ENCODE measurements around the gene SLC19A1. TPM values are rescaled to one million over a fixed set of nuclear protein-coding genes. Genes with fewer than 3 reads are reported as not detected.

The SLC19A1 gene
- total RNA-seq, 6 experiments from 2014 or later: 4.5 to 24.5 (median 15.7) TPM

GRCh38 chr21:45468971-45469272 is 73.3 kb downstream of the SLC19A1 start:
- H3K4me1 ChIP-seq: peaks cover 0 to 88% (median 43%) of the 10 kb centered on the region in 4 donors
- no peak for ATAC-seq
- peaks cover 0 to 17% (median 7%) of the 10 kb centered on the region in 4 donors for H3K36me3 ChIP-seq
- WGBS (ENCODE audit: insufficient coverage, low coverage, low lambda C conversion rate, missing lambda C conversion rate): 18% methylated on average over 5 of the region's 14 CpGs
- intact Hi-C loops (cut with DNase I): no loop called here
- H3K4me3 ChIP-seq: no peak overlapping the region
- no peaks in the 10 kb centered on the region for H3K9me3 ChIP-seq
- DNase-seq: peak in 1 of 3 donors; percentile 53
- TF ChIP-seq POLR2A (IDR thresholded peaks at IDR 0.05) (no peak), CTCF (IDR thresholded peaks at IDR 0.05) (no peak)
- peak overlapping the region in 2 of 3 donors; percentile 77 to 84 for H3K27ac ChIP-seq
- H3K27me3 ChIP-seq: no peaks in the 10 kb centered on the region

GRCh38 chr21:45468051-45468970 is 73.9 kb downstream of the SLC19A1 start:
- H3K27ac ChIP-seq: peak overlapping the region in 2 of 3 donors; percentile 77 to 84
- no peaks in the 10 kb centered on the region for H3K27me3 ChIP-seq
- peaks cover 0 to 13% (median 4%) of the 10 kb centered on the region in 4 donors for H3K36me3 ChIP-seq
- 33% methylated on average over 4 of the region's 45 CpGs for WGBS (ENCODE audit: insufficient coverage, low coverage, low lambda C conversion rate, missing lambda C conversion rate)
- peaks cover 0 to 90% (median 45%) of the 10 kb centered on the region in 4 donors for H3K4me1 ChIP-seq
- intact Hi-C loops (cut with DNase I): no loop called here
- ATAC-seq: no peak
- TF ChIP-seq POLR2A (IDR thresholded peaks at IDR 0.05) (no peak), CTCF (IDR thresholded peaks at IDR 0.05) (no peak)
- H3K4me3 ChIP-seq: no peak overlapping the region
- no peaks in the 10 kb centered on the region for H3K9me3 ChIP-seq
- DNase-seq: peak in 2 of 3 donors; percentile 29 to 61

GRCh38 chr21:45467221-45467779 is 74.9 kb downstream of the SLC19A1 start:
- DNase-seq (peak in 2 of 3 donors; percentile 51 to 59), ATAC-seq (peak in 1 of 4 donors; percentile 12)
- H3K4me3 ChIP-seq: no peak overlapping the region
- WGBS (ENCODE audit: insufficient coverage, low coverage, low lambda C conversion rate, missing lambda C conversion rate): 32% methylated on average over 15 of the region's 25 CpGs
- no peaks in the 10 kb centered on the region for H3K9me3 ChIP-seq
- H3K27ac ChIP-seq: peak overlapping the region in 1 of 3 donors; percentile 33
- peaks cover 0 to 12% (median 4%) of the 10 kb centered on the region in 4 donors for H3K36me3 ChIP-seq
- intact Hi-C loops (cut with DNase I): no loop called here
- H3K27me3 ChIP-seq: no peaks in the 10 kb centered on the region
- H3K4me1 ChIP-seq: peaks cover 0 to 85% (median 46%) of the 10 kb centered on the region in 4 donors
- TF ChIP-seq POLR2A (IDR thresholded peaks at IDR 0.05) (no peak), CTCF (IDR thresholded peaks at IDR 0.05) (no peak)

DNA sequence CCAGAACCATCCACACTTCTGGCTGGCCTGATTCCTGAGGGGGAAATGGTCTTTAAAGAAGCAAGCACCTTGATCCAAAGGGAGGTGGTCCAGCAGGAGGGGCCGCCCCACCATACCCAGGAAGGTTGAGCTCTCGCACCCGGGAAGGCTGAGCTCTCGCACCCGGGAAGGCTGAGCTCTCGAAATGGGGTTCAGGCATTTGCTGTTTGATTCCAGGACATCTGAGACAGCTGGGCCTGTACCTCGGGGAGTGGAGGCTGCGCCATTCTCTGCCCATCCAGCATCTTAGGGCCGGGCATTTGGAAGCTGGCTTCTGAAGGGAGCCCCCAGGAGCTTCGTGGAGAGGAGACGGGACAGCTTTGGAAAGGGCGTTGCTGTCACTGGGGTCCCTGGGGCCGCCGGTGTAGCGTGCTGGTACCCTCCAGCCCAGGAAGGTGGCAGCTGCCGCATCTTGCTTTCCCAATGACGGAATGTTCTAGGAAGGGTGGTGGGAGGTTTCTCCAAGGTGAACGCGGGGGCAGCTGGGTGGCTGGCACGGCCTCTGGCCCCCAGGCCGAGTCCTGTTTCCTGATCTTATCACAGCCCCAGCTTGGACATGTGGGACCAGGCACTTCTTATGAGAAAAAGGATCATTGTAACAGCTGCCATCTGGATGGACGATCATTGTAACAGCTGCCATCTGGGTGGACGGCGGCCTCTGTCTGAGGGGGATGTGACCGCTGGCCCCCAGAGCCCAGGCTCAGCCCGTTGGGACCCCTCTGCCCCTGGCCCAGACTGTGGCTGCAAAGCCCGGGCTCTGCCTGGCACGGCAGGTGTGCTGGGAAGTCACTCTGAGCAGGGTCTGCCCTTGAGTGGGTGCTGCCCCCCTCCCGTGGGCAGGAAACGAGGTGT is 75.7 kb downstream of the SLC19A1 start:
- DNase-seq: peak in 2 of 3 donors; percentile 9 to 30
- peak overlapping the region in 1 of 3 donors; percentile 33 for H3K27ac ChIP-seq
- peaks cover 0 to 16% (median 4%) of the 10 kb centered on the region in 4 donors for H3K36me3 ChIP-seq
- intact Hi-C loops (cut with DNase I): no loop called here
- TF ChIP-seq CTCF (IDR thresholded peaks at IDR 0.05) (no peak), POLR2A (IDR thresholded peaks at IDR 0.05) (no peak)
- H3K27me3 ChIP-seq: no peaks in the 10 kb centered on the region
- no peaks in the 10 kb centered on the region for H3K9me3 ChIP-seq
- peaks cover 0 to 85% (median 45%) of the 10 kb centered on the region in 4 donors for H3K4me1 ChIP-seq
- H3K4me3 ChIP-seq: no peak overlapping the region
- ATAC-seq: no peak
- WGBS (ENCODE audit: insufficient coverage, low coverage, low lambda C conversion rate, missing lambda C conversion rate): 79% methylated on average over 8 of the region's 30 CpGs

Measured in right lobe of liver (tissue), 6 donors.